ENCODE measurements around the gene ARMC3. TPM values are rescaled to one million over a fixed set of nuclear protein-coding genes. Genes with fewer than 3 reads are reported as not detected.

The ARMC3 gene
- total RNA-seq, 4 donors from 2014 or later, result 0.42 TPM; not detected in 3

GRCh38 chr10:22959292-22959691 lies 31.4 kb downstream of the ARMC3 start:
- Histone ChIP-seq H3K9me3 (no peaks in the 10 kb centered on the region), H3K36me3 (no peaks in the 10 kb centered on the region), H3K4me3 (no peak overlapping the region), H3K27me3 (no peaks in the 10 kb centered on the region), H3K4me1 (no peaks in the 10 kb centered on the region), H3K27ac (replicated peaks in 1 of 4) (no peak overlapping the region)
- TF ChIP-seq EP300 (IDR thresholded peaks at IDR 0.05) (no peak), POLR2AphosphoS5 (IDR thresholded peaks at IDR 0.05) (no peak), CTCF (IDR thresholded peaks at IDR 0.05) (no peak), POLR2A (IDR thresholded peaks at IDR 0.05; ENCODE audit: low read depth) (no peak)
- 86% methylated on average over 2 of the region's 2 CpGs for WGBS
- intact Hi-C loops (cut with DNase I), result no loop called here
- DNase-seq (ENCODE audit: extremely low spot score), result no peak

GRCh38 chr10:22959950-22960349 lies 32.1 kb downstream of the ARMC3 start:
- Histone ChIP-seq H3K27ac (replicated peaks in 1 of 4) (no peak overlapping the region), H3K4me3 (no peak overlapping the region), H3K4me1 (no peaks in the 10 kb centered on the region), H3K36me3 (no peaks in the 10 kb centered on the region), H3K27me3 (no peaks in the 10 kb centered on the region), H3K9me3 (no peaks in the 10 kb centered on the region)
- TF ChIP-seq EP300 (IDR thresholded peaks at IDR 0.05), result no peak
- intact Hi-C loops (cut with DNase I), result no loop called here
- WGBS, result 78% methylated on average over 3 of the region's 3 CpGs
- no peak for DNase-seq (ENCODE audit: extremely low spot score)

- intact Hi-C loops (cut with DNase I), result no loop called here
- Histone ChIP-seq H3K9me3 (no peaks in the 10 kb centered on the region), H3K27ac (replicated peaks in 1 of 4) (no peak overlapping the region), H3K4me1 (no peaks in the 10 kb centered on the region), H3K36me3 (no peaks in the 10 kb centered on the region), H3K27me3 (no peaks in the 10 kb centered on the region), H3K4me3 (no peak overlapping the region)
- no peak for DNase-seq (ENCODE audit: extremely low spot score)
- WGBS, result 96% methylated on average over 1 of the region's 1 CpG
- TF ChIP-seq POLR2AphosphoS5 (IDR thresholded peaks at IDR 0.05), result no peak
- no peak for TF ChIP-seq POLR2A (IDR thresholded peaks at IDR 0.05; ENCODE audit: low read depth)
- TF ChIP-seq EP300 (IDR thresholded peaks at IDR 0.05), result no peak
- TF ChIP-seq CTCF (IDR thresholded peaks at IDR 0.05), result no peak
These were observed 35.0 kb downstream of the ARMC3 start for GRCh38 chr10:22962817-22963216.

- H3K9me3 ChIP-seq, result no peaks in the 10 kb centered on the region
- no peak for TF ChIP-seq POLR2A (IDR thresholded peaks at IDR 0.05; ENCODE audit: low read depth)
- no peak for TF ChIP-seq POLR2AphosphoS5 (IDR thresholded peaks at IDR 0.05)
- no peak for TF ChIP-seq EP300 (IDR thresholded peaks at IDR 0.05)
- TF ChIP-seq CTCF (IDR thresholded peaks at IDR 0.05), result no peak
- DNase-seq (ENCODE audit: extremely low spot score), result no peak
- intact Hi-C loops (cut with DNase I), result no loop called here
- H3K4me1 ChIP-seq, result no peaks in the 10 kb centered on the region
- H3K4me3 ChIP-seq, result no peak overlapping the region
- 91% methylated on average over 5 of the region's 5 CpGs for WGBS
- H3K27ac ChIP-seq (replicated peaks in 1 of 4), result no peak overlapping the region
- H3K27me3 ChIP-seq, result no peaks in the 10 kb centered on the region
- no peaks in the 10 kb centered on the region for H3K36me3 ChIP-seq
These were observed 41.9 kb downstream of the ARMC3 start for GRCh38 chr10:22969704-22970103.

- H3K27me3 ChIP-seq, result no peaks in the 10 kb centered on the region
- H3K4me1 ChIP-seq, result peaks cover 0 to 9% (median 2%) of the 10 kb centered on the region in 4 donors
- H3K9me3 ChIP-seq, result no peaks in the 10 kb centered on the region
- no peak overlapping the region for H3K4me3 ChIP-seq
- H3K27ac ChIP-seq (replicated peaks in 1 of 4), result no peak overlapping the region
- DNase-seq (ENCODE audit: extremely low spot score), result no peak
- 90% methylated on average over 1 of the region's 1 CpG for WGBS
- no peaks in the 10 kb centered on the region for H3K36me3 ChIP-seq
- intact Hi-C loops (cut with DNase I), result no loop called here
- TF ChIP-seq POLR2A (IDR thresholded peaks at IDR 0.05; ENCODE audit: low read depth) (no peak), POLR2AphosphoS5 (IDR thresholded peaks at IDR 0.05) (no peak), EP300 (IDR thresholded peaks at IDR 0.05) (no peak), CTCF (IDR thresholded peaks at IDR 0.05) (no peak)
These were observed 48.7 kb downstream of the ARMC3 start for GRCh38 chr10:22976534-22976933.

Measured in esophagus muscularis mucosa (tissue), 4 donors.